Activated CD4-positive, alpha-beta T cell treated with anti-CD3 and anti-CD28 coated beads for 36 hours (primary cell): ENCODE measurements around the gene TDP2. TPM values are rescaled to one million over a fixed set of nuclear protein-coding genes. Genes with fewer than 3 reads are reported as not detected.
"Not testable (repeated sequence)": the region's sequence is repeated elsewhere in the genome, so short reads cannot be mapped to it uniquely, and the experiment has no call there.

Experiments used
- ATAC-seq: fragments of 200-7000 bp; cut with Tn5 transposase; one replicate; pipeline ENCODE4 v1.10.0; 2021; ENCODE audit warnings: mild to moderate bottlenecking, moderate library complexity
- CTCF ChIA-PET: fragments of 350-600 bp; sonication (Branson Sonifier 250); formaldehyde crosslinking; loops from one replicate; lab custom pipeline; 2021; ENCODE audit warnings: antibody characterized with exemption; lab: Charles Lee
- POLR2A ChIA-PET: fragments of 350-600 bp; sonication (Branson Sonifier 250); formaldehyde crosslinking; loops from one replicate; lab custom pipeline; 2021; ENCODE audit warnings: antibody characterized with exemption, inconsistent platforms; lab: Charles Lee
- DNase-seq: peaks from one replicate; pipeline ENCODE4 v3.0.0-alpha.2; 2020
- H3K27ac Mint-ChIP-seq: one replicate; pipeline ENCODE4 v1.8.0; 2021; ENCODE audit warnings: mixed read lengths
- H3K27me3 Mint-ChIP-seq: one replicate; pipeline ENCODE4 v1.8.0; 2021; ENCODE audit warnings: mixed read lengths
- H3K36me3 Mint-ChIP-seq: one replicate; pipeline ENCODE4 v1.8.0; 2021; ENCODE audit warnings: low read depth, mixed read lengths
- H3K4me1 Mint-ChIP-seq: one replicate; pipeline ENCODE4 v1.8.0; 2021; ENCODE audit warnings: mixed read lengths
- H3K4me3 Mint-ChIP-seq: one replicate; pipeline ENCODE4 v1.8.0; 2021; ENCODE audit warnings: mild to moderate bottlenecking, moderate library complexity, mixed read lengths
- H3K9me3 Mint-ChIP-seq: one replicate; pipeline ENCODE4 v1.8.0; 2021; ENCODE audit warnings: low read depth, mixed read lengths
- intact Hi-C, 2 experiments: fragments of 100-400 bp; cut with DNase I in 1 of 2; cut with micrococcal nuclease in 1 of 2; formaldehyde crosslinking; loops; one replicate each; pipeline versions ENCODE4 v1.14.2 to v1.15.1; 2022 to 2024; cut with DNase I, micrococcal nuclease
- total RNA-seq, 2 experiments: library from RNA; stranded (reverse); gene quantifications; one replicate each; pipeline ENCODE4 v1.2.3, GENCODE V29; 2021

The TDP2 gene
- total RNA-seq, 2 experiments from 2014 or later = 41.4 to 45.4 TPM

GRCh38 chr6:24683297-24684296, 16.9 kb upstream of the TDP2 start:
- CTCF ChIA-PET = interaction anchor here (0.6 to 1.4 kb wide), 2 partner anchors 29 to 136 kb away, joined by 3 to 4 read pairs; no protein-coding TSS in a partner anchor
- Mint-ChIP-seq H3K36me3 (peaks cover 6% of the 10 kb centered on the region), H3K4me3 (no peak overlapping the region), H3K9me3 (no peaks in the 10 kb centered on the region), H3K27ac (no peak overlapping the region), H3K27me3 (no peaks in the 10 kb centered on the region), H3K4me1 (no peaks in the 10 kb centered on the region)
- ATAC-seq (no peak), DNase-seq (no peak)
- intact Hi-C loops = no loop called here
- POLR2A ChIA-PET = interaction anchor here (0.6 kb wide), 1 partner anchor 33 kb away, joined by 5 read pairs; no protein-coding TSS in a partner anchor

- Mint-ChIP-seq H3K36me3 (peaks cover 2% of the 10 kb centered on the region), H3K27ac (no peak overlapping the region), H3K4me1 (no peaks in the 10 kb centered on the region), H3K4me3 (no peak overlapping the region), H3K27me3 (no peaks in the 10 kb centered on the region), H3K9me3 (no peaks in the 10 kb centered on the region)
- POLR2A ChIA-PET = interaction anchor here (0.6 kb wide), 1 partner anchor 345 kb away, joined by 3 read pairs; no protein-coding TSS in a partner anchor
- CTCF ChIA-PET = no interaction called here
- intact Hi-C loops = no loop called here
- ATAC-seq (no peak), DNase-seq (no peak)
Observed at GRCh38 chr6:24680582-24680981, 13.9 kb upstream of the TDP2 start.

GRCh38 chr6:24678792-24679352, 12.2 kb upstream of the TDP2 start:
- H3K27me3 Mint-ChIP-seq, POLR2A ChIA-PET, H3K36me3 Mint-ChIP-seq, DNase-seq, H3K27ac Mint-ChIP-seq, ATAC-seq, intact Hi-C loops, H3K9me3 Mint-ChIP-seq, CTCF ChIA-PET, H3K4me1 Mint-ChIP-seq, H3K4me3 Mint-ChIP-seq: not testable (repeated sequence)

GRCh38 chr6:24673625-24674024, 6.9 kb upstream of the TDP2 start:
- Mint-ChIP-seq H3K4me3 (no peak overlapping the region), H3K9me3 (peaks cover 15% of the 10 kb centered on the region), H3K27ac (no peak overlapping the region), H3K27me3 (no peaks in the 10 kb centered on the region), H3K36me3 (peaks cover 34% of the 10 kb centered on the region), H3K4me1 (peaks cover 6% of the 10 kb centered on the region)
- ChIA-PET CTCF (no interaction called here), POLR2A (no interaction called here)
- ATAC-seq = no peak
- no peak for DNase-seq
- intact Hi-C loops = no loop called here

- no peak for DNase-seq
Observed at GRCh38 chr6:24672620-24673182, 6.0 kb upstream of the TDP2 start.

GRCh38 chr6:24671077-24671476, 4.4 kb upstream of the TDP2 start:
- intact Hi-C loops, POLR2A ChIA-PET, H3K4me3 Mint-ChIP-seq, ATAC-seq, H3K27ac Mint-ChIP-seq, H3K27me3 Mint-ChIP-seq, DNase-seq: not testable (repeated sequence)
- CTCF ChIA-PET = interaction anchor here (0.7 to 1.2 kb wide), 2 partner anchors 25 to 130 kb away, joined by 3 read pairs; partner anchors contain the start of gene KIAA0319
- Mint-ChIP-seq H3K4me1 (peaks cover 16% of the 10 kb centered on the region), H3K9me3 (peaks cover 15% of the 10 kb centered on the region), H3K36me3 (peaks cover 48% of the 10 kb centered on the region)

More at GRCh38 chr6:24672620-24673182, 6.0 kb upstream of the TDP2 start:
- no peaks in the 10 kb centered on the region for H3K27me3 Mint-ChIP-seq
- no peak overlapping the region for H3K4me3 Mint-ChIP-seq
- intact Hi-C loops = no loop called here
- CTCF ChIA-PET = no interaction called here
- H3K36me3 Mint-ChIP-seq = peaks cover 34% of the 10 kb centered on the region
- peaks cover 12% of the 10 kb centered on the region for H3K4me1 Mint-ChIP-seq
- POLR2A ChIA-PET = no interaction called here
- H3K9me3 Mint-ChIP-seq = peaks cover 15% of the 10 kb centered on the region
- no peak overlapping the region for H3K27ac Mint-ChIP-seq
- no peak for ATAC-seq

- Mint-ChIP-seq H3K9me3 (peaks cover 15% of the 10 kb centered on the region), H3K36me3 (peaks cover 45% of the 10 kb centered on the region), H3K4me1 (peaks cover 19% of the 10 kb centered on the region)
- DNase-seq, ATAC-seq, POLR2A ChIA-PET, intact Hi-C loops, H3K27ac Mint-ChIP-seq, H3K4me3 Mint-ChIP-seq, H3K27me3 Mint-ChIP-seq: not testable (repeated sequence)
- CTCF ChIA-PET = interaction anchor here (0.7 to 1.2 kb wide), 2 partner anchors 24 to 129 kb away, joined by 3 read pairs; partner anchors contain the start of gene KIAA0319
Observed at GRCh38 chr6:24670492-24670891, 3.8 kb upstream of the TDP2 start.

- peaks cover 50% of the 10 kb centered on the region for H3K36me3 Mint-ChIP-seq
Observed at GRCh38 chr6:24668997-24669361, 2.3 kb upstream of the TDP2 start.

GRCh38 chr6:24668066-24668996, 1.6 kb upstream of the TDP2 start:
- H3K27me3 Mint-ChIP-seq, POLR2A ChIA-PET, DNase-seq, ATAC-seq, H3K27ac Mint-ChIP-seq: not testable (repeated sequence)
- Mint-ChIP-seq H3K4me1 (peaks cover 40% of the 10 kb centered on the region), H3K36me3 (peaks cover 54% of the 10 kb centered on the region), H3K9me3 (peaks cover 12% of the 10 kb centered on the region), H3K4me3 (peak overlapping the region; percentile 90)
- intact Hi-C loops = loop anchor here in 1 of 2 experiments (5.0 kb wide), 1 partner anchor 34 kb away; no protein-coding TSS in a partner anchor
- CTCF ChIA-PET = interaction anchor here (0.6 to 2.1 kb wide), 2 partner anchors 75 to 375 kb away, joined by 3 to 6 read pairs; no protein-coding TSS in a partner anchor

More at GRCh38 chr6:24668997-24669361, 2.3 kb upstream of the TDP2 start:
- H3K27ac Mint-ChIP-seq = no peak overlapping the region
- no peak for DNase-seq
- no peaks in the 10 kb centered on the region for H3K27me3 Mint-ChIP-seq
- H3K4me3 Mint-ChIP-seq = peak overlapping the region; percentile 90
- intact Hi-C loops = loop anchor here in 1 of 2 experiments (5.0 kb wide), 1 partner anchor 33 kb away; no protein-coding TSS in a partner anchor
- peaks cover 15% of the 10 kb centered on the region for H3K9me3 Mint-ChIP-seq
- H3K4me1 Mint-ChIP-seq = peaks cover 34% of the 10 kb centered on the region
- no peak for ATAC-seq
- ChIA-PET POLR2A (interaction anchor here (1.2 kb wide), 1 partner anchor 49 kb away, joined by 5 read pairs; no protein-coding TSS in a partner anchor), CTCF (interaction anchor here (0.7 to 1.2 kb wide), 2 partner anchors 87 to 259 kb away, joined by 3 read pairs; no protein-coding TSS in a partner anchor)

GRCh38 chr6:24667378-24667803, 692 bp upstream of the TDP2 start:
- H3K9me3 Mint-ChIP-seq = peaks cover 8% of the 10 kb centered on the region
- POLR2A ChIA-PET = interaction anchor here (0.6 to 0.9 kb wide), 2 partner anchors 54 to 267 kb away, joined by 3 read pairs; no protein-coding TSS in a partner anchor

More at GRCh38 chr6:24667378-24667803, 692 bp upstream of the TDP2 start:
- Mint-ChIP-seq H3K4me3 (peak overlapping the region; percentile 90), H3K4me1 (peaks cover 41% of the 10 kb centered on the region), H3K27me3 (no peaks in the 10 kb centered on the region), H3K27ac (peak overlapping the region; percentile 99), H3K36me3 (peaks cover 58% of the 10 kb centered on the region)
- intact Hi-C loops = loop anchor here (2.0 to 5.0 kb wide), 2 partner anchors 35 to 265 kb away; partner anchors contain the start of gene MRS2 (in 1 of the 2)
- ATAC-seq = no peak
- DNase-seq = no peak
- CTCF ChIA-PET = interaction anchor here (0.5 to 2.1 kb wide), 15 partner anchors 18 to 183 kb away, joined by 3 to 9 read pairs (median 4); partner anchors contain the start of gene KIAA0319
